Measurements from ENCODE around the gene CACNA1H.
A peak's percentile ranks its signal among the peaks of the same experiment; 100 is the strongest.

Gene CACNA1H

GRCh38 chr16:1152651-1153259 lies at the start of gene CACNA1H:
Gene CACNA1H, plus strand, starts transcription at chr16:1153106. Its CDS starts 632 bp downstream, at chr16:1153738.
- DNase-seq = no peak

DNA sequence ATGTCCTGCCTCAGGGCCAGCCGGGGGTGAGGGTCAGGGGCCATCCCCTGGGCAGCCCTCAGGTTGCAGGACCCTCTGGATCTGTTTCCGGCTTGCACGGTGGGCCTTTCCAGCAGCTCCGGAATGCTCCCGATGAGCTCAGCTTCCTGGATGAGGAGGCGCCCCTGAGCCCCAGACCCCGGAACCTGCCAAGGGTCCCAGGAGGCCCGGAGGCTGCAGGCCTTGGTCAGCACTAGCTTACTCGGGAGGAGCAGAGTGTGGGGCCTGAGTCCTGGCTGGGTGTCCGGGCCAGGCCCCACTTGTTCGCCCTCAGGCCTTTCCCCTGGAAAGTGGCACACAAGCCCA lies 49.3 kb upstream of the CACNA1H start:
- DNase-seq = no peak

DNA sequence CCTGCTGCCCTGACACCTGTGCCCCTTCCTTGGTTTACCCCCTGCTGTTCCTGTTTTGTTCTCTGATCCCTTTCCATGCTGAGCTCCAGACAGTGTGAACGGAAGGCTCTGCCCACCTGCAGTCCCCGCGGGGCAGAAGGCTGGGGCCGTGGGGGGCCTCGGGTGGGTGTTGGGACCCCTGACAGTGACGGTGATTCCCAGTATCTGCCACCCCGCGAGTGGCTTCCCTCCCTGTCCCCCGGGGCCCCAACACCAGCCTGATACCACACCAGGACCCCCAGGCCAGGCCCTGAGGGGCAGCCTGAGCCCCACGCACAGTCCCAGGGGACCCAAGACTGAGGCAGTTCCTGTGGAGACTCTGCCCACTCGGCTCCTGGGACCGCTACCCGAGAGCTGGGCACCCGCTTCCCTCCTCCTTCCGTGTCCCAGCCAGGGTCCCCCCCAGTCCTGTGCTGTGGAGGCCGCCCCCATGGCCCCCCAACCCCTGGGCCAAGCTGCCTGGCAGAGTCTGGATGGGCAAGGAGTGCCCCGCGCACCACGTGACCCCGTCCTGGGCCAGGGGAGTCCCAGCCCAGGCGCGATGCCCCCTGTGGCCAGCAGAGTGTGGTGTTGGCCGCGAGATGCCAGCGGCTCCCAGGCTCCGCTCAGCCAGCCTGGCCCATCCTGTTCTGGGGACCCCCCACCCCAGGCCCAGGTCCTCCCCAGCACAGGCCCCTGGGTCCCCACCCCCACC lies 46.9 kb upstream of the CACNA1H start:
- DNase-seq = peak; percentile 12

- no peak for DNase-seq
Measured at GRCh38 chr16:1106659-1107058, 46.2 kb upstream of the CACNA1H start.

DNA sequence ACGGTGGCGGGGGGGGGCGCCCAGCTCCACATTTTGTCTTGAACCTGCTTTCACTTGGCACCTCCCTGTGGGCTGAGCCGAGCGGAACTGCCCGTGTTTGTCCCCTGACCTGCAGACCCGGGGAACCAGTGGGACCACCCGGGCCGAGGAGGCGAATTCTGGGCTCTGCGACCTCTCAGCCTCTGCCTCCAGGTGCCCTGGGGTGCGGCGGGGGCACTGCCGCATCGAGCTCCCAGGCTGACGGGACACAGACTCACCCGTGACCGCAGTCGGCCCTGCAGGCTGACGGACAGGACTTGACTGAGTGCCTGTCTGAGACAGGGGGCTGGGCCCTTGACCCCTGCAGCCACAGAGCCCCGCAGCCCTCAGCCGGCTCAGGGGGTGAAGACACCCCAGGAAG lies 45.8 kb upstream of the CACNA1H start:
- no peak for DNase-seq

DNA sequence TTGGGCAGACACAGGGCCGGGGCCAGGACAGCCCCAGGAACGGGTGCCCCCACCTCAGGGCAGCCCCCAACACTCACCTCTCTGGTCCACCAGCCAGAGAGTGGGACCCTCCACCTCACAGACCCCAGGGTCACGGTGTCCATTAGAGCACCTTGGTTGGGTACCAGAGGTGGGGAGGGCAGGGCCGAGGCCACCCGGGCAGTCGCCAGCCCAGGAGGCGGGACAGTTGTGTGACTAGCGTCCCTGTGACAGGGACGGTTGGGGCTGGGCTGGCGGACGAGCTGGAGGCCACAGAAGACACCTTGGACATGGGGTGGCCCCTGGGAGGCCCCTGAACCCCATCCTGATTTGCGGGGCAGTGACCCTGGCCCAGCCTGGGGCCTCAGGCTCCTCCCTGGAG lies 45.2 kb upstream of the CACNA1H start:
- no peak for DNase-seq

- DNase-seq = peak; percentile 18
Measured at GRCh38 chr16:1108299-1109252, 44.3 kb upstream of the CACNA1H start.

DNA sequence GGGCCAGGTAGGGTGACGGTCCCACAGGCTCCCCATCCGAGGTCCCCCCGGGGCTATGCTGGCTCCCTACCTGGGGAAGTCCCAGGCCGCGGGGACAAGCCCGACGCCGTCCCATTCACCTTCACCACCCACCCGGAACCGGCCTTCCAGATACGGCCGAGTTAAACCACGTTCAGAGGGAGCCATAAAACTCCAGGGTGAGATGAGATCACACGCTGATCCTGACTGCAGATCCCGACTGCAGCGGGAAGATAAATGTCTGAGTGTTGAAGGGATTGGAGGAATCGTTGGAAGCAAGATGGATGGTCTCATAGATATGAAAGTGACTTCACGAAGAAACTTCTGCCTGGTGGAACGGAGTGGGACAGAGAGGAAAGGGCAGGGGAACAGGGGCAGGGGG lies 43.3 kb upstream of the CACNA1H start:
- DNase-seq = no peak

DNA sequence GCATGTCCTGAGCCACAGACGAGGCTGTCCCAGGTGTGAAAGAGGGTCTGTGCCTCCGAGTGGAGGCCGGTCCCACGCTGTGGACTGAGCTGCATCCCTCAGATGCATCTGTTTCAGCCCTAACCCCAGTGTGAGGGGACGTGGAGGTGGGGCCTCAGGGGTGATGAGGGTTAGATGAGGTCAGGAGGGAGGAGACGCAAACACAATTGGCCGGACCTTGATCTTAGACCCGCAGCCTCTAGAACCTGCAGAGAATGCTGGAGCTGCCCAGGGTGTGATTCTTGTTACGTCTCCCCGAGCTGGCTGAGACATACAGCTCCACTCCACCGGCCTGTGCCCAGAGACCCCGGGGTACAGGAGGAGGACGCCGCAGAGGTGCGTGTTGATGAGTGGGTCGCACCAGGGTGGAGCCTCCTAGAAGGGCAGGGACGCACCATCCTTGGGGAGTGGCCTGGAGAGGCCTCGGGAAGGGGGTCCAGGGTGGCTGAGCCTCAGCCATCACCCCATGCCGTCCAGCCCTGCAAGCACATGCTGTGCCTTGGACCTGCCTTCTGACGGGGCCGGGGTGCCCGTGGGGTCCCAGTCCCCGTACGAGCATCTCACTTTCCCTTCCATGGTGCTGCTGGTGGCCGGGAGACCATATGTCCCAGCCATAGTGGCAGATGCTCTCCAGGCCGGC lies 40.3 kb upstream of the CACNA1H start:
- no peak for DNase-seq

- no peak for DNase-seq
Measured at GRCh38 chr16:1113489-1113888, 39.4 kb upstream of the CACNA1H start.

DNA sequence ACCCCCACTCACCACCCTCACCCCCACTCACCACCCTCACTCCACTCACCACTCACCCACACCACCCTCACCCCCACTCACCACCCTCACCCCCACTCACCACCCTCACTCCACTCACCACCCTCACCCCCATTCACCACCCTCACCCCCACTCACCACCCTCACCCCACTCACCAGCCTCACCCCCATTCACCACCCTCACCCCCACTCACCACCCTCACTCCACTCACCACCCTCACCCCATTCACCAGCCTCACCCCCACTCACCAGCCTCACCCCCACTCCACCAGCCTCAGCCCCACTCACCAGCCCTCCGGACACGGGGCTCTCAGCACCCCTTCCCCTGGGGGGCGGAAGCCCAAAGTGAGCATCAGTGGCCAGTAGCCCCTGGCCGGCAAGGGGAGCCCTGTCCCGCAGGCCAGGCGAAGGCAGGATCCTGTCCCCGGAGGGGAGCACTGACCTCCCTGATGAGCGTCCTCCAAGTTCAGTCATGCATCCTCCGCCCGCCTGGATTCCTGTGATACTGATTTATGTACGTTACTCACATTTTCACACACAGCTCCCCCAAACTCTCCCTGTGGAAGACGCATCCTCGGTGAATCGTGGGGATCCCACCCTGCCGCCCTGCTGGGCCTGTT lies 38.9 kb upstream of the CACNA1H start:
- no peak for DNase-seq

DNA sequence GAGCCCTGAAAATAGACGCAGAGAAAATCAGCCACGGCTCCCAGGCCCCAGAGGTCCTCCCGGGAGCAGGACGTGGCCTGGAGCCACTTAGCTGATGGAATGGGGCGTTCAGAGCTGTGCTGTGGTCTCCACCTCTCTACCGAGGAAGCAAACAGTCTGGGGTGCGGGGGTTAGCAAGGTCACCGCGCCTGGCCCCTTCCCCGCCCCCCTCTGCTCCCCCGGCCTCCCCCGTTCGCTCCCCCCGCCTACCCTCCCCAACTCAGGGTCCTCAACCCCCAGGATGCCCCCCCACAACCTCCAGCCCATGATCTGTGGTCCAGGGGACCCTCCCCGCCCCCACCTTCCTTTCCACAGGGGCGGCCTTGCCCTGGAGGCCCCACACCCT lies 36.2 kb upstream of the CACNA1H start:
- DNase-seq = no peak

- DNase-seq = no peak
Measured at GRCh38 chr16:1117176-1117900, 35.6 kb upstream of the CACNA1H start.

DNA sequence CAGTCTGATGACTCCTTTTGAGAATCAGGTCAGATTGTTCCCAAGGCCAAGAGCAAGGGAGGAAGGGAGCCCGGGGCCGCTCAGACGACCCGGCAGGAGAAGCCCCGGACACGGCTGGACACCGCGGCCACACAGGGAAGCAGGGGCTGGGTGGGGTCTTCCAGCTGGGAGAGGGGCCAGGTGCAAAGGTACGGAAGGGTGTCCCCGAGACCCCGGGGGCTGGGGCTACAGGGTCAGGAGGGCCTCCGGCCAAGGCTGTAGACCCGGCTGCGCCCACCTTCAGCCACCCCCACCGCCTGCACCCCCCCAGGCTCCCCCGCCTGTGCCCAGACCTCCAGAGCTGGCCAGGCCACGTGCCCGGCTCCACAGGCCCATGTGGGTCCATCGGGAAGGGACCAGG lies 35.0 kb upstream of the CACNA1H start:
- DNase-seq = no peak

GRCh38 chr16:1119129-1119528 lies 33.8 kb upstream of the CACNA1H start:
- no peak for DNase-seq

DNA sequence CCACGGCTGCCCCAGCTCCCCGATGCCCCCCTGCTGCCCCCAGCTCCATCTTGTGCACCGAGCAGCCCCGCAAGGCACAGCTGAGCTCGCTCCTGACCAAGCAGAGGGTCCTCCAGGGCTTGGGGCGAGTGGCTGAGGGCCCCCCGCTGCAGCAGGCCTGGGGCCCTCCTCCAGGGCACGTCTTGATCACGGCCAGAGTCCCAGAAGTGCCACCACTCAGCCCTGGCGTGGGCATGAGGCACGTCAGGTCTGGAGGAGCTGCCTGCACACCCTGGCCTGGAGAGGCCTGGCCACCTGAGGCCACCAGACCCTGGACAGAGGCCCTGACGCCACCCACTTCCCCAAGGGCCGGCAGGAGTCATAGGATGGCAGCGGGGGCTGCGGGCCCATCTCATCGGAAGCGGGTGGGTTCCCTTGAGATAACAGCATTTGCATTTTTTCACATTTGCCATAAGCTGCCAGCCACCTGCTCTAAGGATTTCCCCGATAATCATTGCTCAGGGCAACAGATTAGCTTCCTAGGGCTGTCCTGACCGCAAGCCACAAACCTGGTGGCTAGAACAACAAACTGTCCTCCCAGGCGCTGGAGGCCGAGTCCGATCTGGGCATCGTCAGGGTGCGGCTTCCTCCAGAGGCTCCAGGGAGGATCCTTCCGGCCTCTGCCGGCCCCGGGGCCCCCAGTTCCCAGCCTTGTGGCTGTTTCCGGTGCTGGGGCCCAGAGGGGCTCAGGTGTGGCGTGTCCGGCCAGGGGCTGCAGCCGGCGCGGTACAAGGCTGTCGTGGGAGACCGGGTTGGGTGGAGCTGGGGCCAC lies 32.9 kb upstream of the CACNA1H start:
- no peak for DNase-seq

- DNase-seq = no peak
Measured at GRCh38 chr16:1120577-1120941, 32.3 kb upstream of the CACNA1H start.

DNA sequence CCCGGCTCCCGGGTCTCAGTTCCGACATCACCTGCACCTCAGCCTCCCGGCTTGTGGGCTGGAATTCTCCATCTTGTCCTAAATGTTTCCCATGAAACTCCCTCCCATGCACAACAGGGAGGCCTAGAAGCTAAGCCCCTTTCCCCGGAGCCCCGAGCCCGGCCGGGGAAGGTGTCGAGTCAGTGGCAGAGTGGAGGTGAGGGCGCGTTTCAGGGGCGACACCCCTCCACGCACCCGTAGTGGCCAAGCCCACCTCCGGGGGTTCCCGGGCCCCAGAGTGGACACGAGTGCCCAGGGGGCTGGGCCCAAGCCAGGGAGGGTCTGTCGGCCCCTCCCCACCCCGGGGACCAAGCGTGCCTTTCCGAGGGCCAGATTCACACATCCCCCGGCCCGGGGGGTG lies 31.9 kb upstream of the CACNA1H start:
- DNase-seq = no peak

GRCh38 chr16:1121601-1122397 lies 31.1 kb upstream of the CACNA1H start:
- DNase-seq = no peak

GRCh38 chr16:1122398-1122765 lies 30.5 kb upstream of the CACNA1H start:
- DNase-seq = no peak
